SK-N-SH treated with all-trans-retinoic acid at 6 μM for 48 hours (cell line): ENCODE results near the gene KCNIP2.
A peak's percentile ranks its signal among the peaks of the same experiment; 100 is the strongest.

Experiments
- ATAC-seq: fragments of 200-7000 bp; cut with Tn5 transposase; 3 replicates; pipeline ENCODE4 v1.9.1; 2020; ENCODE audit warnings: mild to moderate bottlenecking, moderate library complexity
- ARNTL ChIP-seq: fragments of 450-650 bp; formaldehyde crosslinking; IDR thresholded peaks from 2 replicates; pipeline ENCODE4 v1.5.0; 2020; ENCODE audit warnings: low read depth, mild to moderate bottlenecking, moderate library complexity, borderline replicate concordance
- BACH2 ChIP-seq: fragments of 250-450 bp; sonication (Bioruptor Pico); IDR thresholded peaks from 2 replicates; pipeline ENCODE4 v1.9.0; 2021; ENCODE audit warnings: mild to moderate bottlenecking, borderline replicate concordance
- CREB5 ChIP-seq: fragments of 250-450 bp; sonication (Bioruptor Pico); IDR thresholded peaks from 2 replicates; pipeline ENCODE4 v1.5.1; 2020; ENCODE audit warnings: low read depth, mild to moderate bottlenecking, moderate library complexity
- CSDC2 ChIP-seq: fragments of 250-450 bp; sonication (Bioruptor Pico); IDR thresholded peaks from 2 replicates; pipeline ENCODE4 v1.5.0; 2020; ENCODE audit warnings: mild to moderate bottlenecking, moderate library complexity
- ESRRG ChIP-seq: fragments of 250-450 bp; sonication (Bioruptor Pico); IDR thresholded peaks from 2 replicates; pipeline ENCODE4 v1.6.1; 2021; ENCODE audit warnings: mild to moderate bottlenecking
- GLIS3 ChIP-seq: fragments of 250-450 bp; sonication (Bioruptor Pico); IDR thresholded peaks from 2 replicates; pipeline ENCODE4 v1.5.0; 2020; ENCODE audit warnings: mild to moderate bottlenecking, moderate library complexity
- ISL1 ChIP-seq: fragments of 250-450 bp; sonication (Bioruptor Pico); IDR thresholded peaks from 2 replicates; pipeline ENCODE4 v2.1.2; 2022; ENCODE audit warnings: mild to moderate bottlenecking, moderate library complexity
- OSR1 ChIP-seq: fragments of 250-450 bp; sonication (Bioruptor Pico); IDR thresholded peaks from 2 replicates; pipeline ENCODE4 v1.8.0; 2022; ENCODE audit warnings: moderate library complexity, mild to moderate bottlenecking, inconsistent platforms
- PATZ1 ChIP-seq: fragments of 250-450 bp; sonication (Bioruptor Pico); IDR thresholded peaks from 2 replicates; pipeline ENCODE4 v1.8.0; 2020; ENCODE audit warnings: mild to moderate bottlenecking, moderate library complexity, borderline replicate concordance
- POU6F1 ChIP-seq: fragments of 250-450 bp; sonication (Bioruptor Pico); IDR thresholded peaks from 2 replicates; pipeline ENCODE4 v1.8.0; 2021; ENCODE audit warnings: low read depth, mild to moderate bottlenecking, moderate library complexity, borderline replicate concordance
- PPARA ChIP-seq: fragments of 250-450 bp; sonication (Bioruptor Pico); IDR thresholded peaks from 2 replicates; pipeline ENCODE4 v1.5.0; 2020; ENCODE audit warnings: mild to moderate bottlenecking, borderline replicate concordance
- RARB ChIP-seq: fragments of 250-450 bp; sonication (Bioruptor Pico); IDR thresholded peaks from 2 replicates; pipeline ENCODE4 v1.8.0; 2021; ENCODE audit warnings: mild to moderate bottlenecking, moderate library complexity
- SNAI2 ChIP-seq: fragments of 250-450 bp; sonication (Bioruptor Pico); IDR thresholded peaks from 2 replicates; pipeline ENCODE4 v1.5.0; 2020; ENCODE audit warnings: mild to moderate bottlenecking, moderate library complexity
- TOX ChIP-seq: fragments of 250-450 bp; sonication (Bioruptor Pico); IDR thresholded peaks from 2 replicates; pipeline ENCODE4 v1.8.0; 2021; ENCODE audit warnings: mild to moderate bottlenecking, moderate library complexity, borderline replicate concordance
- TSHZ2 ChIP-seq: fragments of 250-450 bp; sonication (Bioruptor Pico); IDR thresholded peaks from 2 replicates; pipeline ENCODE4 v1.5.0; 2020; ENCODE audit warnings: mild to moderate bottlenecking, moderate library complexity
- ZNF565 ChIP-seq: fragments of 450-650 bp; formaldehyde crosslinking; conservative IDR thresholded peaks from 2 replicates; pipeline ENCODE4 v1.5.0; 2020; ENCODE audit warnings: low read depth, mild to moderate bottlenecking, moderate library complexity
- ZNF70 ChIP-seq: fragments of 450-650 bp; formaldehyde crosslinking; IDR thresholded peaks from 2 replicates; pipeline ENCODE4 v1.5.0; 2020; ENCODE audit warnings: mild to moderate bottlenecking, moderate library complexity
- ZNF8 ChIP-seq: fragments of 450-650 bp; formaldehyde crosslinking; IDR thresholded peaks from 2 replicates; pipeline ENCODE4 v1.5.0; 2020; ENCODE audit warnings: mild to moderate bottlenecking, moderate library complexity

Gene KCNIP2

GRCh38 chr10:101841826-101842225, 1.8 kb downstream of the KCNIP2 start:
- no peak for ATAC-seq
- TF ChIP-seq ARNTL (CRISPR knock-in tag), result no peak
- no peak for TF ChIP-seq ZNF565 (CRISPR knock-in tag)
- no peak for TF ChIP-seq PATZ1 (CRISPR knock-in tag)
- TF ChIP-seq SNAI2 (CRISPR knock-in tag), result no peak
- TF ChIP-seq GLIS3 (CRISPR knock-in tag), result no peak
- no peak for TF ChIP-seq PPARA (CRISPR knock-in tag)
- no peak for TF ChIP-seq CSDC2 (CRISPR knock-in tag)
- no peak for TF ChIP-seq RARB (CRISPR knock-in tag)
- no peak for TF ChIP-seq BACH2 (CRISPR knock-in tag)
- no peak for TF ChIP-seq ZNF8 (CRISPR knock-in tag)
- TF ChIP-seq ESRRG (CRISPR knock-in tag), result no peak

GRCh38 chr10:101840741-101841453, 2.7 kb downstream of the KCNIP2 start:
- peak; percentile 88 for ATAC-seq

More at GRCh38 chr10:101840741-101841453, 2.7 kb downstream of the KCNIP2 start:
- no peak for TF ChIP-seq ESRRG (CRISPR knock-in tag)
- TF ChIP-seq ISL1 (CRISPR knock-in tag), result no peak
- no peak for TF ChIP-seq TSHZ2 (CRISPR knock-in tag)
- no peak for TF ChIP-seq GLIS3 (CRISPR knock-in tag)
- no peak for TF ChIP-seq ZNF8 (CRISPR knock-in tag)
- TF ChIP-seq TOX (CRISPR knock-in tag), result no peak
- TF ChIP-seq CREB5 (CRISPR knock-in tag), result no peak
- no peak for TF ChIP-seq RARB (CRISPR knock-in tag)
- TF ChIP-seq SNAI2 (CRISPR knock-in tag), result no peak
- TF ChIP-seq POU6F1 (CRISPR knock-in tag), result no peak
- no peak for TF ChIP-seq OSR1 (CRISPR knock-in tag)
- no peak for TF ChIP-seq ZNF70
- no peak for TF ChIP-seq BACH2 (CRISPR knock-in tag)
- TF ChIP-seq ARNTL (CRISPR knock-in tag), result no peak
- TF ChIP-seq, all 23 proteins: peak for 0
